ENCODE results near the gene FAM240B. TPM values are rescaled to one million over a fixed set of nuclear protein-coding genes. Genes with fewer than 3 reads are reported as not detected.

Gene FAM240B
- total and polyA plus RNA-seq, 2 of the 4 experiments (the other 2 are of a cell fraction): not detected

DNA sequence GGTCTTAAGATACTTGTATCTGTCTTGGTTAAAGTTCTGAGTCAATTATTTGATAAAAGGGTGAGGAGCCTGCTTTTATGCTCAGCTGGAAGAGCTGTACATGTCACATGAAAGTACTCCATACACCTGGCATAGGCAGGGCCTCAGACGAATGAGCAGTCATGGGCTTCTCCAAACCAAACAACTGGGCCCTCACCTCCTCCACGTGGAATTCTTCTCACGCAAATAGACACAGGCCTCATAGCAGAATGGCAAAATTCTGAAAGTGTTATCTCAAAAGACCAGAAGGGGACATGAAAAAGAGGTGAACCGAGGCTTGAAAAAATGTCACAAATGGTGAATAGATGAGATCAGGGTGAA, 48.6 kb downstream of the FAM240B start:
- TF ChIP-seq CEBPB (IDR thresholded peaks at IDR 0.05; ENCODE audit: low read depth, low read length) (no peak), NFE2L2 (IDR thresholded peaks at IDR 0.05; ENCODE audit: low read depth, low read length) (no peak)
- H3K56ac ChIP-seq (ENCODE audit: extremely low read depth, insufficient read depth, low read length): no peak overlapping the region
- H3K18ac ChIP-seq (ENCODE audit: low read depth, low read length): no peak overlapping the region
- no peak overlapping the region for H3K27ac ChIP-seq (ENCODE audit: insufficient read depth, low read length)
- H4K8ac ChIP-seq (ENCODE audit: low read depth in 2 of 2, low read length in 2 of 2): no peak overlapping the region
- dilution Hi-C loops (cut with HindIII; ENCODE audit: low sequenced_read_pairs, unreplicated experiment): no loop called here
- no peak overlapping the region for H3K9ac ChIP-seq (ENCODE audit: low read depth, low read length)
- no peak overlapping the region for H2BK5ac ChIP-seq (ENCODE audit: low read depth, low read length, poor library complexity, severe bottlenecking)
- H3K79me1 ChIP-seq (ENCODE audit: low read depth in 1 of 2, low read length in 2 of 2): no peaks in the 10 kb centered on the region
- peaks cover 2% of the 10 kb centered on the region for H3K27me3 ChIP-seq (ENCODE audit: control insufficient read depth, insufficient read depth, low read length)
- ATAC-seq (ENCODE audit: low read depth) (no peak), DNase-seq (no peak)
- no peak overlapping the region for H2AFZ ChIP-seq (replicated peaks; ENCODE audit: low read length, poor library complexity)
- H2BK15ac ChIP-seq (ENCODE audit: low read depth, low read length): no peak overlapping the region
- no peak overlapping the region for H2AK5ac ChIP-seq (ENCODE audit: low read depth, low read length)
- no peaks in the 10 kb centered on the region for H3K36me3 ChIP-seq (ENCODE audit: control insufficient read depth, insufficient read depth, low read length)
- H2BK120ac ChIP-seq (ENCODE audit: low read depth, low read length): no peak overlapping the region
- no peak overlapping the region for H3K14ac ChIP-seq (replicated peaks; ENCODE audit: low read depth, low read length)
- BruUV-seq (replicated peaks): no TSS peak
- no peak overlapping the region for H3K23ac ChIP-seq (ENCODE audit: low read depth, low read length)
- H4K20me1 ChIP-seq (ENCODE audit: insufficient read depth, low read length): no peaks in the 10 kb centered on the region
- CTCF ChIA-PET: interaction anchor here (1.9 kb wide), 1 partner anchor 10 kb away, joined by 6 read pairs; no protein-coding TSS in a partner anchor
- no peak overlapping the region for H4K91ac ChIP-seq (ENCODE audit: insufficient read depth, low read depth, low read length)
- no CpG with 5 or more reads among the region's 4 CpGs for WGBS, 2 experiments (ENCODE audit: extremely low coverage in 2 of 2, insufficient read length in 1 of 2)
- H4K5ac ChIP-seq (ENCODE audit: low read depth, low read length): no peak overlapping the region
- H3K9me3 ChIP-seq (ENCODE audit: control insufficient read depth, insufficient read depth, low read length): no peaks in the 10 kb centered on the region
- no peak overlapping the region for H2AK9ac ChIP-seq (replicated peaks; ENCODE audit: low read depth, low read length, poor library complexity)
- in situ Hi-C loops (cut with MboI; ENCODE audit: low sequenced_read_pairs): no loop called here
- intact Hi-C loops (cut with micrococcal nuclease): no loop called here
- no peaks in the 10 kb centered on the region for H3K9me1 ChIP-seq (ENCODE audit: insufficient read depth, low read length)
- no peak overlapping the region for H3K4me2 ChIP-seq (ENCODE audit: low read depth, low read length)
- POLR2A ChIA-PET (ENCODE audit: unreplicated experiment): no interaction called here
- no peak overlapping the region for H3K4ac ChIP-seq (ENCODE audit: low read depth, low read length)
- no peak overlapping the region for H2BK20ac ChIP-seq (ENCODE audit: low read depth, low read length)
- H3K4me3 ChIP-seq (ENCODE audit: insufficient read depth, low read depth, low read length): no peak overlapping the region
- no peaks in the 10 kb centered on the region for H3K4me1 ChIP-seq (ENCODE audit: control insufficient read depth, insufficient read depth, low read length)
